Stimulated activated CD8-positive, alpha-beta memory T cell treated with anti-CD3 and anti-CD28 coated beads, Interleukin-12 subunit alpha, Interleukin-12 subunit beta, amount 100 ng/mL, for 4 hours (primary cell): ENCODE measurements around the gene CPEB4.

ENCODE experiments used
- DNase-seq: peaks from one replicate; pipeline ENCODE4 v3.0.0-alpha.2; 2020; ENCODE audit warnings: low read depth

CPEB4 gene

DNA sequence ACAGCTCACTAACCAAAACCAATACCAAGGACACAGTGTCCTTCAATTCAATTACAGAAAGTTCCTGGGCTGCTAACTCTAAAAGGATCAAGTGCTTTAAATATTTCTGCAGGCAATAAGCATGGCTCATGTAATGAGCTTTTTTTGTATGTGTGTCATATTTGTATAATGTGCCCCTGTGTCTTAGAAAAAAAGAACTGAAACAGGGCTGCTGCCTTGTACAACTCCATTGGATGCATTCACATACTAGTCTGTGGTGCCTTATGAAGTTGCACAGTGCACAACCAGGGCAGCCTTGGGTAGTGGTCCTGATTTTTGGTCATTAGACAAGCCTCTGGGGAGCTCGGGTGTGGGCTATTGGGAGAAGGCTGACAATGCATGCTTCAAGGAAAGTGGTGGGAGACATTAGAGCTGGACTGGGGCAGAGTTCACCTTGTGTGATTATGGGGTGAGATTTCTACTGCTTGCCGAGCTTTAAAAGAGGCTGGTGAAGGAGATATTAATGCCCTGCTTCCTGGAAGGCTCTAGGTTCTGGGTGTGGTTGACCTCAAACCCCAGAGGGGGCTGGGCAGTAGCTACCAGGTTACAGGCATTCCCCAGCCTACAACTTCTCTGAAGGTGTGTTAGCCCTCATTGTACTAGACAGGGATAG, 3.6 kb upstream of the CPEB4 start:
- no peak for DNase-seq

DNA sequence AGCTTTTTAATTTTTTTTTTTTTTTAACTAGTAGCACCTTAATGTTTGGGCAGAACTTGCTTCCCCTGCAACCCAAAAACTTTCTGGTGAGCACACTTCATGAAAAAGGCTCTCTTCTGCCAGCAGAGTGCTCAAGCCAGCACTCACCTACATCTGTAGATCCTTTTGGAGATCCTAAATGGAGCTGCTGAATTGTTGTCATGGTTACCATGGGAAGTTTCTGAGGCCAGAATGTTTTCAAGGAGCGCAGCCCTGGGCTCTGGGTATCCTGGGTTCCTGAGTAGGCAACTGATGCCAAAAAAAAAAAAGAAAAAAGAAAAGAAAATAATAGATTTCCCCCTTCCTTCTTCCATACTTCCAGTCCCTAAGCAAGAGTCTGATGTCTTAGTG, 3.1 kb upstream of the CPEB4 start:
- DNase-seq: no peak

DNA sequence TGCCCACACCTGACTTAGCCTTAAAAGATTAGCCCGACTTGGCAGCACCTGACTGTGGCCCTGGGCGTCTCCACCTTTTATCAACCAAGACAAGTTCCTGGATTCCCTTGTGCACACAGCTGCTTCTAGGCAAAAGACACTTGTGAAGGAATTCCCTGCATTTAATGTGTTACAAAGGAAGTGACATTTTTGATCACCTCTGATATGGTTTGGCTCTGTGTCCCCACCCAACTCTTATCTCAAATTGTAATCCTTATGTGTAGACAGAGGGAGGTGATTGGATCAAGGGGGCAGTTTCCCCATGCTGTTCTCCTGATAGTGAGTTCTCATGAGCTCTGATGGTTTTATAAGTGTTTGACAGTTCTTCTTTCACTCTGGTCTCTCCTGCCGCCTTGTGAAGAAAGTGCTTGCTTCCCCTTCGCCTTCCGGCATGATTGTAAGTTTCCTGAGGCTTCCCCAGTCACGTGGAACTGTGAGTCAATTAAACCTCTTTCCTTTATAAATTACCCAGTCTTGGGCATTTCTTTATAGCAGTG, 2.6 kb upstream of the CPEB4 start:
- no peak for DNase-seq

DNA sequence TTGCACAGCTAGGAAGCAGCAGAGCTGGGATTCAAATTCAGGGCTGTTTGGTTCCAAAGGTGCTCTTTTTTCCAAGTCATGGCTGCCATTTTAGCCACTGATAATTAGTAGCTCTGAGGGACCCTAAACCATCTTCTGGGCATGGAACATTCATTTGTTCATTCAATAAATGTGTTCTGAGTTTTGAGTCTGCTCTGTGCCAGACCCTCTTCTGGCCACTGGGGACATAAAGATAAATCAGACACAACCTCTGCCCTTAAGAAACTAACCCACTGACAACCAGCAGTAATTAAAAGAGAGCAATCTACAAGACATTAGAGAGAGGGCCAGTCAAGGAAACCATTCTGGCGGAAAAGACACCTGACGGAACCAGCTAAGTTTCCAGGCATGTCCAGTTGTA, 2.0 kb upstream of the CPEB4 start:
- no peak for DNase-seq

DNA sequence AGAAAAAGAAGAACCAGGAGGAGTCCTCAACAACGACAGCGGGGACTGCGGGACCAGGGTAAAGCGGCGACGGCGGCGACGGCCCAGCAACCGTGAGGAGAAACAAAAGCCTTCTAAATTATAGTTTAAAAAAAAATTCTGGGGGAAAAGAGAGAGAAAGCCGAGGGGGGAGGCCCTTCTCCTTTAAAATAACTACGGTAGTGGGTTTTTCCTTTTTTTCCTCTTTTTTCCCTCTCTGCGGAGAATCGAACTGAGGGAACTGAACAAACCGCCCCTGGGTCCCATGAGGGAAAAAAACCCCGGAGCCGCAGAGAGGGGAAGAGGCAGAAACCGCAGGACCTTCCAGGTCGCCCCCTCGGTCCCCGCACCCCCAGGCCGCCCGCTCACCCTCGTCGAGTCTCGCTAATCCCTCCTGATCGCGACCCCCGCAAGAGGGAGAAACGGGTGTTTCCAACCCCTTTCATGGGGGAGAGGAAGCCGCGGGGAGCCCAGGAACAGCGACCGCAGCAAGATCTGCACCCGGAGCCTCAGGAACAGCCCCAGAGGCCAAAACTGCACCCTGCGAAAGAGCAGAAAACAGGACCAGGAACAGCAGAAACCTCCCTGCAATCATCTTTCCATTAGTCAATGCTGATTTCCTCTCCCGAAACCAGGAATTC, 453 bp downstream of the CPEB4 start:
- DNase-seq: no peak

DNA sequence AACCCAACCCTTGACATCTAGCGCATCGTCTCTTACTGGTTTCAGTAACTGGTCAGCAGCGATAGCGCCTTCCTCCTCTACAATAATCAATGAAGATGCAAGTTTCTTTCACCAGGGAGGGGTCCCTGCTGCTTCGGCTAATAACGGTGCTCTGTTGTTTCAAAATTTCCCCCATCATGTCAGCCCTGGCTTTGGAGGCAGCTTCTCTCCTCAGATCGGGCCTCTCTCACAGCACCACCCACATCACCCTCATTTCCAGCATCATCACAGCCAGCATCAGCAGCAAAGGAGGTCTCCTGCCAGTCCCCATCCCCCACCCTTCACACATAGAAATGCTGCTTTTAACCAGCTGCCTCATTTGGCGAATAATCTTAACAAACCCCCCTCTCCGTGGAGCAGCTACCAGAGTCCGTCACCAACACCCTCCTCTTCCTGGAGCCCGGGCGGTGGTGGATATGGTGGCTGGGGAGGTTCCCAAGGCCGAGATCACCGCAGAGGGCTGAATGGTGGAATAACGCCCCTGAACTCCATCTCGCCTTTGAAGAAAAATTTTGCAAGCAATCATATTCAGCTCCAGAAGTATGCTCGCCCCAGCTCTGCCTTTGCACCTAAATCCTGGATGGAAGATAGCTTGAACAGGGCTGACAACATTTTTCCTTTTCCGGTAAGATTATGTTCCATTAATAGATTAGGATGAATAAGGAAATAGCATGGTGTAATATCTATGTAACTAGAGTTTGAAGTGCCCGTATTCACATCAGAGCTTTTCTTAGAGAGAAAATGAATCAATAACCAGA, 2.2 kb downstream of the CPEB4 start:
- no peak for DNase-seq

DNA sequence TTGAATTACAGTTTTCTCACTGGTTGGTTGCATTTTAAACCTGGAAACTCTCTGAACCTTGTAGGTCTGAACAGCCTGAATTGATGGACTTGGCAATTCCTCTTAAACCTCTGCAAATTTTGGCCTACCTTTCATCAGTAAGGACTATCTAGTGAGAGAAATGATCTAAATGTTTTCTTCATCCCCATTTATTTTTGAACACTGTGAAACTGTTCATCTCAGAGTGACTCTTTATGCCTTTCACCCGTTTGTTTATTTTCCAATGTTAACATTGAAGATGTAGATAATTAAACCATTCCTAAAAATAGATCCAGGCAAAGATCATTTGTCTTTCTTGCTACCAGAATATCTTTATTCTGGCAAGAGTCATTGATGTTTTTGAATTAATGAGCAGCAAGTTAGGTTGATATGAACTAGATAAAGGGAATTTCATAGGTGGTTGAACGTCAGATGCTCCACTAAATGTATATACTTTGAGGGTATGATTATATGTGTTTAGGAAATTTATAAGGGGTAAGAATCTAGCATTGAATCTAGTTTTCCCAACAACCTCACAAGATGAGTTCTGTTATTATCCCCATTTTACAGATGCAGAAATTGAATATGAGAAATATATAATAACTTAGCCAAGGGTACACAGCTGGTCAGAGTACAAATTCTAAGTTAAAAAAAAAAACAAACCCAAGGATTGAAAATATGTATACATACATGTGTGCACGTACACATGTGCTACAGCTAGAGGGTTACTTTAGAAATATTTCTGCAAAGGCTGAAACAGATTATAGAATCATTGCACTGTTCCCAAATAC, 3.4 kb downstream of the CPEB4 start:
- no peak for DNase-seq

DNA sequence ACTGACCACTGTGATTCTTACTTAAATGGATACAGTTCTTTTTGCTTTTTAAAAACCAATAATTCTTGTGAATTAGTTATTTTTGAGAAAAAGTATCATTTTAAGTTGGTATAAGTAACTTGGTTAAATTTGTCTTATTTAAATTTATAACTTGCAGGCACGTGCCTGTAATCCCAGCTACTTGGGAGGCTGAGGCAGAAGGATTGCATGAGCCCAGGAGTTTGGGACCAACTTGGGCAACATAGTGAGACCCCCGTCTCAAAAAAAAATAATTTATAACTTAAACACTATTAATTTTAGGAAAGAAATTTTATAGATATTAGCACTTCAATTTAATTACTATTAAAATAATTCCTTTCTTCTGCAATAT, 5.0 kb downstream of the CPEB4 start:
- no peak for DNase-seq

DNA sequence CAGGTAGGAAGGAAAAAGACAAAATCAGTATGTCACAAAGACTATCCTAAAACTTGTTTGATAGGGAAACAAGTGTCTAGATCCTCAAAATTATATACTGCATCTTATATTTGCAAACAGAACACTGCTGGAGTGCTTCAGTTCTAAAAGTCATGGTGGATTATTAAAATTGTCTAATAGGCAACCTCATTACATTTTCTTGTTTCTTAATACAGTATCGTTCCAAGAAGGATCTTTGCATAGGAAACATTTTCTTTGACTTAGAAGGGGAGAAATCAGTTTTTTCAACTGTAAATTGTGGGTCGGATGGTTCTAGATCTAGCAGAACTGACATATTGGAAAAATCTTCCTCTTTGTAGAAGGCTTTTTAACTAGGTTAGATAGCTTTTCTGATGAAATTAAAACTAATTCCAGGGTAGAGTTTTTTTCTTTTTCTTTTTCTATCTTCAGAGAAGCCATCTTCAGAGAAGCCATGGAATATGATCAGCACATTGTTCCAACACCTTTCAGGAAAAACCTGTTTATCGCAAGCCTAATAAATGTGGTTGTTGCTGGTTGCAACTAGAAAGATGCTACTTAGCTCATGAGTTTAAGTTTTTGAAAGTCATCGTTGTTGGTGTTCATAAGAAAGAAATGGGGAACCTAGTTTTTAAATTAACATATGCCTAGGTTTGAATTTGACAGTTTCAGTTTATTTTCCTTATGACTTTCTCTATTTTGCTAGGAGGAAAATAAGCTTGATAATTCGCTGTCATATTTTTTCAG, 7.4 kb downstream of the CPEB4 start:
- DNase-seq: no peak

DNA sequence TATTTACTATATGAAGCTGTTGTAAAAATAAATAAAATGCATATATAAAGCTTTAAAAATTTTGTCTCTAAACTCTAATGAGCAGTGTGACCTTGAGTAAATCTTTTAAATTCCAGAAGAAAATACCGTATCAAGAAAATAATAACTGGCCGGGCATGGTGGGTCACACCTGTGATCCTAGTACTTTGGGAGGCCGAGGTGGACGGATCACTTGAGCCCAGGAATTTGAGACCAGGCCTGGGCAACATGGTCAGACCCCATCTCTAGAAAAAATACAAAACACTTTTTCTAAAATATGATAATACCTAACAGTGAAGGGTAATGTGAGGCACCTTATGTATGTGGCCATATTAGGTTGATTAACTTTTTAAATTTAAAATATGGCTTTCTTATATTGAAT, 8.5 kb downstream of the CPEB4 start:
- no peak for DNase-seq

DNA sequence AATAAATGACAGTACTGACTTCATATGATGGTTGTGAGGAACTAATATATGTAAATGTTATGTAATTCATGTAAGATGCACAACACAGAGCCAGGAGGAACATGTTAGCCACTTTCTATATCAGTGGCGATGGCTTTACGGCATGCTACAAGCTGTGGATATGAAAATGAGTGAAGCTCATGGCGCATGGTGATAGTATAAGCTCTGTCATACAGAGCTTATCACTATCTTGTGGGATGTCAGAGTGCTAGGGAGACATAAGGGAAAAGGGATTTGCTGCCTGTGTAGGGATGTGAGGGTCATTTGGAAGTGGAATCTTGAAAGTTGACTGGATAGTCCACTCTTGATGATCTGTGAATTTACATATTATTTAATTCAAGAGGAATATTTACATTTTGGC, 13.6 kb downstream of the CPEB4 start:
- DNase-seq: no peak

DNA sequence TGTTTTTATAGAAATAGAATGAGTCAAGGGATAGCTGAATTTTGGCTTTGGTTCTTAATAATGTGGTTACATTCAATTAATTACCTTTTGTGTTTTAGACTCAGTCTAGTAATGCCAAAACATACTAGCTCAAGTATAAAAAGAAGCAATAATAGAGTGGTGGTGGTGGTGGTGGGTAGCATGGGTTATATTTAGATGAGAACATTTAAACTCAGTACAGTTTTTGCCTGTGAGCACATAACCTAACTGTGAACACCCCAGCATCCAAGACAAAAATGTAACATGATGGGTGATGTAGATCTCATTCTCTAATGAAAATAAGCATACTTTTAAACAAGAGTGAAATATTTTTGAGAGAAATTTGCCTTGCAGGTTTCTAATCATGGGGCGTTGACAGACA, 14.2 kb downstream of the CPEB4 start:
- DNase-seq: no peak

DNA sequence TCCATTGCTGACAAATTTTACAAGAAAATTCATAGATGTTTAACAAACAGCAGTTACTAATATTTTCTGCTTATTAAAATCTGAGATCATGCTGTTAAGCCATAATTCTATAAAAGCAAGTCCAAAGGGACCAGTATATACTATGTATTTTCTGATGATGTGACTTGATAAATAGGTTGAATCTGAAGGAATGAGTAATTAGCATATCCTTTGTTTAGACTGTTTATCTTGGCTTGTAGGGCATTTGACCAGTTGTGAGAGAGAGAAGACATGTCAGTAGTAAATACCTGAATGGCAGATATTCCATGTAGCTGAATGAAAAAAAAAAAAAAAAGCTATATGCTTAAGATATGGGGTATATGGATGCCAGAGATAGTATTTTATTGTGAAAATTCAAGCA, 14.6 kb downstream of the CPEB4 start:
- DNase-seq: no peak

DNA sequence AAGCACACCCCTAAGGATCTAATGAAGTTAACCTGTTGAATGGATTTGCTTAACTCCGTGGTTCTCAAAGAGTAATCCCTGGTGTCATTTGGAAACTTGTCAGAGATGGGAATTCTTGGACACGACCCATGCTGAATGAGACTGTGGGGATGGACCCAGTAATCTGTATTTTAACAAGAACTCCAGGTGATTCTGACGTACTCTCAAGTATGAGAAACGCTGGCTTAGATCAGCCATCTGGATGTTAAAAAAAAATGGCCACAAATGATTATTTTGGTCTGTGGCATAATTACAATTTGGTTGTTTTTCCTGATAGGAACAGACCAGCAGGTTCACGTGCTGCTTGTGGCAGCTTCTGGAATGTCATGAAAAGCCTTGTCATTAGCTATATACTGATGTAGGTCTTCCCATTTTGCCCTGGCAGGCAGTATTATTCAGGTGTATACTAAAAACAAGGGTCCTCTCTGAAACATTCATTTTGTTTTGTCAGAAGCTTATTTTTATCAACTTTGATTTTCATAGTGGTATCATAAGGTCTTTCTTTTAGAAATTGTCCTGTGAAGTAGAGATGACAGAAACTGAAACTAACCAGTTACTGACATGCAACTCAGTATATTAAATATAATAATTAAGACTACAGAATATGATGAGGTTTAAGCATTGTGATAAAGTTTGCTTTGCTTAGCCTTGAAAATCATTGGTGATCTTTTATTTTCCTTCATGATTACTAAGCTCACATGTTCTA, 15.4 kb downstream of the CPEB4 start:
- DNase-seq: no peak

DNA sequence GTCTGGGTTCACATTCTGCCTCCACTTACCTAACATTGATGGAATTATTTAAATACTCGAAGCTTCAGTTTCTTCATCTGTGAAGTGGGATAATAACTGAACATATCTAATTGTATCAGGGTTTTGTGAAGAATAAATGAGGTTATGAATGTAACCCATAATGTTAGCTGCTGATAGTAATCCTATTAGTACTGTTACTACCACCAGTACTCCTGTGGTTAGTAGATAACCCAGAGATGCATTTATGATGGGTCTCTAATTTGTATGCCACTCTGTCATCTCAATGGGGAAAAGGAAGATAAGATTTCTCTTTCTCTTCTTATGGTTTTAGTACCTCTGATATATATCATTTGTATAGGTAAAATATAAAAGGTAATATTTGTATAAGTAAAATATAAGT, 16.0 kb downstream of the CPEB4 start:
- no peak for DNase-seq

DNA sequence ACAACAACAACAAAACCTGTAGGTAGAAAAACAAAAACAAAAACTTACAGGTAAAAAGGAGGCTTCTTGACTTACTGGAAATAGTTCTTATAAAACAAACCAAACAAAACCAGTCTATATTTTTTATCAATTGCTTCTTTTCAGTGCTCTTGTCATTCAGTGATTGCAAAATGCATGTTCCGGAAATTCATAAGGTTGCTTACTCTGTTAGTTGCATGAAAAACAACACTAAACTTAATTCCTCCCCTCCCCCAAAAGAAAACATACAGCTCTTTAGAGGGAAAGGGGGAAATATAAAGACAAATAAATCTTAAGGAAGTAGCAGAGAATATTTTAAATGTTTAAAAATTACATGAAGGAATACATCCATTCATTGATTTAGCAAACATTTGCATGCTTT, 19.1 kb downstream of the CPEB4 start:
- DNase-seq: no peak

DNA sequence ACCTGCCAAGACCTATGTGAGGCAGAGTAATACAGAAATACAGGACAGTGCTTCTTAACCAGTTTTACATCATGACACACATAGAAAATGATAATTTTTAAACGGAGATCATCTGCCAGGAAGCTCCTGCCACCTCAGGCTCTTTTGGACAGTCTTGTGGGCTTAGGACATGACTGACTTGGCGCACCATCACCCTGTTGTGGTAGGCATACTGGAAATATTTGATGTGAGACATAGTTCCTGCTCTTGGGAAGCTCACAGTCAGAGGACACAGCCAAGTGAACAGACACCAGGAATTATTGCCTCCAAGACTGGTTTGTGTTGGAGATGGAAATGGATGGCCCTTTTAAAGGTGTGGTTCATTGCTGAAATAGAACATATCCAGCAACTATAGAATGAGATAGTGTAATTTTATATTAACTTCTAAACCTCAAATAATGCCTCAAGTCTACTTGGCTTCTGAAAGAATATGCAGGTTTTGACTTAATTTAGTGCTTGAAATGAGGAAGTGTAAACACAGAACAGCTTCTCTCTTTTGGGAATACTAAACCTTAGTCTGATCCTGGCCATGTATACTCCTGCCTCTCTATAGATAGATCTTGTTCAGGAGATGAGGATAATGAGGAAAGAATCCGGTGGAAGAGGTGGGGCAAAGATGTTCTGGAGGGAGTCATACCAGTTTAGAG, 19.7 kb downstream of the CPEB4 start:
- DNase-seq: no peak

DNA sequence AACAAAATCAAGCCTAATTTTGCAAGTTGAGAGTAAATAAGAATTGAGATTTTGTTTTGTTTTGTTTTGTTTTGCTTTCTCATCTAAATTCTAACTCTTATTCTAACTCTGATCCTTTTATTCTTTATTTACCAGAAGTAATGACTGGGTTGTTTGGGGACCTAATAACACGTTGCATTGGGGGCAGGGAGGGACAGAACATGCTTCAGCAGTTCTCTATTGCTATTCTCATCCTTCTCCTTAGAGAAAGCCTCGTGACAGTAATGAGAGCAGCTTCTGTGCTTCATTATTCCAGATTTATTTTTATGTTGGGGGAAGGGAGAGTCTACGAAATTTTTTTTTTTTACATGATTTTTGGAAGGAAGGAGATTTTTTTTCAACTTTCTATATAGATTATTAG, 21.1 kb downstream of the CPEB4 start:
- no peak for DNase-seq

DNA sequence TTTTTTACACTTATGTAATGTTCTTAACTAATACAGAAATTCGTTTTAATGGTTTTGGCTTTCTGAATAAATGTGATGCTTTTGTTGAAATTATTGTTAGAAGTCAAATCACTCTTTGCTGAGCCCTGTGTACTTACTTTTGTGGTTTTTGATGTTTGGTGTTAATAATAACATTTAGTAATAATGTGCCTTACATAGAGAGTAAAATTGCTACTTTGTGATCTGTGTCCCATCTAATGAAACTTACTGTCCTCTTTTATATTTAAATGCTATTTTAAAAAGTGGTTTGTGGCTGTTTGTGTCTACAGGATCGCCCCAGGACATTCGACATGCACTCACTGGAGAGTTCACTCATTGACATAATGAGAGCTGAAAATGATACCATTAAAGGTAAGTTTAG, 22.1 kb downstream of the CPEB4 start:
- DNase-seq: no peak

DNA sequence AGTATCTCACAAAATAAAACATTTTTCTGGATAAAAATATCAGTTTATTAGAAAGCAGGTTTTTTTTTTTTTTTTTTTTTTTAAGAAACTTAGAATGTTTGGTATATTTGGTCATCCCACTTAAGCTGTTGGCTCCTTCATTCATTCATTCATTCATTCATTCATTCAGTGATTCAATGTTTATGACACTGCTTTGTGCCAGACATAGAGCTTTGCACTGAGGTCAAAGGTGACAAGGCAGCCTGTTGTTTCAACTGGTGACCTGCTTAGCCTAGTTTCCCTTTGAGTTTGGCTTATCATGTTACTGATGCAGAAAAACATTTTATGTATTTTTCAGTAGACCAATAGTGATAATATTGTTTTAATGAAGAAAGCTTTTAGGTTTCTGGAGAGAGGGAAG, 23.5 kb downstream of the CPEB4 start:
- no peak for DNase-seq
